SW480 (cell line): ENCODE measurements around the gene PWP2.
"Not testable (repeated sequence)": the region's sequence is repeated elsewhere in the genome, so short reads cannot be mapped to it uniquely, and the experiment has no call there.

ENCODE experiments used
- DNase-seq: peaks from one replicate; pipeline ENCODE4 v3.0.0-alpha.2; 2016; ENCODE audit warnings: low spot score

Gene PWP2

DNA sequence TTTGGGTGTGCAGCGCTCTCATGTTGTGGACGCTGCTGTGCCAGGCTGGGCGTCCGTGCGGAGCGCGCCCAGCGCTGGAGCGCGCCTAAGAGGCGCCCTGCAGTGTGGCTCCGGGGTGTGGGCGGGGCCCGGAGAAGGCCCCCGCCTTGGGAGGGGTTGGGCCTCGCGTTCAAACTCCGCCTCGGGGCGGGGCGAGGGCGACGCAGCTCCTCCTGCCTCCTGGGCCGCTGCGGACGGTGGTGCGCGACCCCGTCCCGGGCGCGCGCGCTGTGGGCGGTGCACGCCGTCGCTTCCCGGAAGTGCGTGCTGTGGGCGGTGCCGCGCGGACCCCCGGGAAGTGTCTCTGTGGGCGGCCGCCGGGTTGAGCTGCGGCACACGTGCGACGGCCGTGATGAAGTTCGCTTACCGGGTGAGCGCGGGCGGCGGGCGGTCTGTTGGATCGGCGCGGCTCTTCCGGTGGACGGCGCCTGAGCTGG is at the start of gene PWP2:
PWP2 (plus strand) TSS at position 374 of the 476 bp plus-strand sequence; CDS start at position 392, 18 bp downstream.
- not testable (repeated sequence) for DNase-seq

DNA sequence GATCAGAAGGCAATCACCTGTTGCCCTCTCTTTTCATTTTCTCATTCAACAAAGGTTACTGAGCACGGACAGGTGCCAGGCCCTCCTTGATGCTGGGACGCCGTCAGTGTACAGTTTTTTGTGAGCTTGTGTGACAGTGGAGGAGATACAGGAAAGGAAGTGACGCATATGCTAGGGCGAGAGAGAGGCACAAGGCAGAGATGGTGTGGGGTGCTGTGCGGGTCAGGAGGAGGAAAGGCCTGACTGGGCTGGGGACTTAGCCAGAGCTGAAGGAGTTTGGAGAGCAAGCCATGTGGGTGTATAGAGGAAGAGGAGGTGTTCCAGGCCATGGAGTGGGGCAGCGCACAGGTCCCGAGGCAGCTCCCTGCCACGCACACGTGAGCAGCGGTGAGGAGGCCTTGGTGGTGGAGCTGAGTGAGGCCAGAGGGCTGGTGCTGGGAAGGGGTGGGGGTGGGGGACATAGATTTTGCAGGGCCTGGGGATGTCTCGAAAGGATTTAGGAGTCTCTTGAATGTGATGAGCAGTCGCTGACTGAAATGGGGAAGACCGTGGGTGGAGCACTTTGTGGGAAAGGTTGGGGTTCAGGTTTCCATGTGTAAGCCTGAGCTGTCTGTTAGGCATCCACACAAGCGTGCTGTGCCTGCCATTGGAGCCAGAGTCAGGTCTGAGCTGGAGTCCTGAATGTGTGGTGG is 49.1 kb upstream of the PWP2 start:
- DNase-seq = no peak

DNA sequence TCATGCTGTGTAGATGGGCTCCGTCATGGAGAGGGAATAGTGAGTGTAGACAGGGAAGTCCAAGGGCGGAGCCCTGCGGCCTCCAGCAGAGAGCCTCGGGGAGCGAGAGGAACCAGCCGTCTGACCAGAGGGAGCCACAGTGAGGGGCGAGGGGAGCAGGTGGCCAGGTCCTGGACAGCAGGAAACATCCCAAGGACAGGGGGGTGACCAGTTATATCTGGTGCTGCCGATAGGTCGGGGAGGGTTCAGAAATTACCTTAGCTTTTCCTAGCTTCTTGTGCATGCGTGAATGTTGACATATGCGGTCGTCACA is 48.6 kb upstream of the PWP2 start:
- no peak for DNase-seq

DNA sequence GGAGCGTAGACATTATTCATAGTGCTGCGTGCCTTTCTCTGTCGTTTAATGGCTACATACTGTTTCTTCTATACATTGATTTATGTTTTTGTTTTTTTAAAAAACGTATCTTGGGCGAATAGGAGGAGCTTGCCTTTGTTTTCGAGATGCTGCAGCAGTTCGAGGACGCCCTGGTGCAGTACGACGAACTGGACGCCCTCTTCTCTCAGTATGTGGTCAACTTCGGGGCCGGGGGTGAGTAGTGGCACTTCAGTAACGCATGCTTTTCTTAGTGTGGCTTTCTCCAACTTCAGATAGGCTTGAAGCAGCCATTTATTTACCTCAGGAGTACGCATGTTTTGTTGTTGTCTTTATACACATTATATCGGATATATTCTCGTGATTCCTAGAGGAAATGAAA is 48.2 kb upstream of the PWP2 start:
- no peak for DNase-seq

DNA sequence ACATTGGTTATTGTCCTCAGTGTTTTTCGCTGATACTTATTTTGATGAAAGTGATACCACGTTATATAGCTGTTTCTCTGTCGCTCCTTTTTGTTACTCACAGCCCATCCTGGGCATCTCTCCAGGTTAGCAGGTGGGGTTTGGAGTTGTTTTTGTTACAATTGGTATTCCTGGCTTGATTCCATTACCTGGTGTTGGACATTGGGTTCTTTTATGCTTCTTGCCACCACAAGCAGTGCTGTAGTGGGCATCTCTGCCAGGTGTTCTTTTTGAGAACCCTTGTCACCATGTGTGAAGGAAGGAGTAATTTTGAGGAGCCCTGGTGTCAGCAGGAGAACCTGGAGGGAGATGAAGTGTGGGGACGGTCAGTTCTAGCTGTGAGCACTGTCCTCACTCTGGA is 47.5 kb upstream of the PWP2 start:
- no peak for DNase-seq

DNA sequence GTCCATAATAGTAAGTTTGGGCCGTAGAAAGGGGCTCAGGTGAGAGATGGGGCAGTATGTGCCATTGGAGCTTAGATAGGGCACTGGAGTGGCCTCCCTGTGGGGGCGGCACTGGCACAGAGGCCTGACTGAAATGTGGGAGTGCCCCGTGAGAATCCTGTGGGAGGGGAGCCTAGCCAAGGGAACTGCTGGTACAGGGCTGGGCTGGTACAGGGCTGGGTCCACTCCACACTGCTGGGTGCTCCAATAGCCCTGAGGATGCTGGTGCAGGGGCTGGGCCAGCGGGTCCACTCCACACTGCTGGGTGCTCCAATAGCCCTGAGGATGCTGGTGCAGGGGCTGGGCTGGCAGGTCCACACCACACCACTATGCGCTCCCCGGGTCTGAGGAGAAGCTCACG is 44.8 kb upstream of the PWP2 start:
- DNase-seq = no peak

DNA sequence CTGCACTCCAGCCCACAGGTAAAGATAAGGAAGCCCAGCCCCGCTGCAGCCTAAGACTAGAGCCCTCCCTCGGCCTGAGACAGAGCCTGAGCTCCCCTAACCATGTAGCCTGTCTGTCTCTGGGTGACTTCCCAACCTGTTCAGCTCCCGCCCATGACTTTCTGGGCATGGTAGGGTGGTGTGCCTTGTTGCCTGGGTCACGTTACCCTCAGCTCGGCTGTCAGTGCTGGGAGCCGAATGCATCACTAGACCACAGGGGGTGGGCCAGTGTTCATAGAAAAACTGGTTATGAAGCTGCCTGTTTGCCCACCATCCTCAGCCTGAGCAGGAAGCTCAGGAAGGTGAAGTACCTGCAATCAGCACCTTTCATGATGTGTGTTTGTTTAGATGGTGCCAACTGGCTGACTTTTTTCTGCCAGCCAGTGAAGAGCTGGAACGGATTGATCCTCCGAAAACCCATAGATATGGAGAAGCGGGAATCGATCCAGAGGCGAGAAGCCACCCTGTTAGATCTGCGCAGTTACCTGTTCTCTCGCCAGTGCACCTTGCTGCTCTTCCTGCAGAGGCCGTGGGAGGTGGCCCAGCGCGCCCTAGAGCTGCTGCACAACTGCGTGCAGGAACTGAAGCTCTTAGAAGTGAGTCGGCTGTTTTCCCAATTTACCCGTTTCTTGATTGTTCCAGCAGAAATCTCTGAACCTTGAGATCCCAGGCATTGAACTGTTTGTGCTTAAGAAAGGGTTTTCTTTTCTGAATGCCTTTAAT is 43.9 kb upstream of the PWP2 start:
- DNase-seq = no peak

DNA sequence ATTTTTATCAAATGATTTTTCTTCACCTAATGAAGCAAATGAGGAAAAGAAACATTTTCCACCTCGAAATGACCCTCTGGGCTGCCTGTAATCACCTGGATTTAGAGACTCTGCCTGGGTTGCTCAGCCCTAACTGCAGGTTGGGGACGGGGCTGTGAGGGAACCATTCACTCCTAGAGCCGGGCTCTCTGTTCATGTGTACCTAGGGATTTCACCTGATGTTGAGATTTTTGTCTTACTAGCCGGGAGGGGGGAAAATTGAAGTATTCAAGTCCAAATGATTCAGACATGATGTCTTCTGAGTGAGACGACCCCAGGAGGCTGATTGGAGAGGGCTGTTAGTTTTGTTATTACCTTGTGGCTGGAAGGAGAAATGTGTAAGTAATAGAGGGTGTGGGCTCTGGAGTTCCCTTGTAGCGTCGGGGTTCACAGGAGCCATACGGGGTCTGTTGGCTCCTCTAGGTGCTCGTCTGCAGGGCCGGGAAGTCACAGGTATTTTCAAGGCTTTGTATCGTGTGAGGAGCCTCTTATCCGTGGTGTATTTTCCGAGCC is 42.3 kb upstream of the PWP2 start:
- DNase-seq = no peak

DNA sequence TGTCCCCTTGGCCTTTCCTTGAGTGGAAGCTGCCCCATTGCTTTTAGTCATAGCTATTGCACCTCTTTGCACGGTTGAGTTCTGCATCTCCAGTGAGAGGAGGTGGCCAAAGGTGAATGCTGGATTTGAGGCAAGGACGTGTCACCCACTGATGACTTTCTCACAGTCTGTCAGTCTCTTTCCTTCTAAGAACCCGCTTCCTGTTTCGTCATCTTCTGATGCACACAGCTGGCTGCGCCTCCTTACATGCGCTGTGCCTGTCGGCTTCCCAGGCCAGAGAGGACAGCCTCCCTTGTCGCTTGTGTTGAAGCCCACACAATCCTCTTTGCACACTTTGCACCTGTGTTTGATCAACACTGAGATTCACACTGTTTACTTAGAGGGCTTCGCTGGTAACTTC is 41.8 kb upstream of the PWP2 start:
- no peak for DNase-seq

DNA sequence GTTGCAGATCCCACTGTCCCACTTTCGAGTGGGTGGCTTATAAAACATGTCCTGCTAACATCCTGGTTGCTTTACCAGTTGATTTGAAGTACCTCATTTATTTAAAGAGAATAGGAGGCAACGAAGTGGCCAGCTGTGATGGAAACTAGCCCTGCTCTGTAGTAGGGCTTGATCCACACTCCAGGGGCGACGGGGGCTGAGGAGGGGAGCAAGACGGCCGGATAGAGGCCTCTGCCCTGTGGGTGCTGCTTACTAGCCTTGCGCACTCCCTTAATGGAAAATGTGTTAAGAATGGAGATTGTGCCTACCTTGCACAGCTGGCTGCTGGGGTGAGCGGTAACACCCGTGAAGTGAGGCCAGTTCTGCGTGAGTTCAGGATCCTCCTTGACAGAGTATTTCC is 41.1 kb upstream of the PWP2 start:
- no peak for DNase-seq

DNA sequence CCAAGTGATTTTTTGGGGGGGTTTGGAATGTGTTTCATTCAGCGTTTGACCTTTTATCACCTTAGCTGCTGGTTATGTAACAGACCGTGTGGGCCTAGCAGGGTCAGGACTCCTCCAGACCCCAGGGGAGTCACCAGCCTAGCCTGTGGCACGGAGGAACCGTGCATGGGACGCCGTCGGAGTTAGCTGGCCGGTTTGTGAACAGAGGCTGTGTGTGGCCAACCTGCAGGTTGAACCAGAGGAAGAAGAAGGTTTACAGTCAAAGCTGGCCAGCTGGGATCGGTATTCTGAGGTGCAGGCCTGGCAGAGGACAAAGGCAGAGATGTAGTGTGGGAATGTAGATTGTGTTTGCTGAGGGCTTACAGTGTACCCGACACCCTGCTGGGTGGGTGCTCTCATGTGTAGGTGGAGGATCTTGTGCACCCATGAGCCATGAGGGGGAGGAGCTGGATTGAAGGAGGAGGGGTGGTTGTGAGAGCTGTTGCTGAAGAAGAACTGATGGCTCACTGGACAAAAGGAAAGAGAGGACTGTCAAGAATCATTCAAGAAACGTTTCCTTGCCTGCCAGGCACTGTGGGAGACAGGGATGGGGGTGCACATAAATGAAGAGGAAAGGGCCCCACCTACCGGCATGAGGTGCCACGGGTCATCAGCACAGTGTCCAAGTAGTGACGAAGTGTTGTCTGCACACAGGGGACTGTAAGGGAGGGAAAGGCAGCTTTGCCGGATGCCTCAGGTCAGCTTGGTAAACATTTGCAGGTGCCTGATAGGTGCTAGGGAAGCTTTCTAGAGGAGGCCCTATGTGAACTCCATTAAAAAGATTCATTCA is 40.0 kb upstream of the PWP2 start:
- DNase-seq = no peak

DNA sequence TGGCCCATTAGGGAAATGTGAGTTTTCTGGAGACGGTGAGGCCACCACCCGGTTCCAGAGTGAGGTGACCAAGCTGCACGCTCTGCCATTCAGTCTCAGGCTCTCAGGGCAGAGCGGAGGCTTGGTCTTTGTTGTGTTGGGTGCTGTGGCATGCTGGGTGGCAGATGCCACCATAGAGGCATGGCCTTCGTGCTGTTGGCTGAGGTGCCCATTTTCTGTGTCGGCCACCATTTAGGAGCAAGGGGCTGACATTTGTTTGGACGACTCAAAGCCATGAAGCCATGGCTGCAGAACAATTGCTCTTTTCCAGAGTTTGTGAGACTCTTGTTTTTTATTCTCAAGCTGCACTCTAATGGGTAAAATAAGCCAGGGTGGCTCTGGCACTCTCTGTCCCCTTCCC is 36.8 kb upstream of the PWP2 start:
- DNase-seq = no peak

DNA sequence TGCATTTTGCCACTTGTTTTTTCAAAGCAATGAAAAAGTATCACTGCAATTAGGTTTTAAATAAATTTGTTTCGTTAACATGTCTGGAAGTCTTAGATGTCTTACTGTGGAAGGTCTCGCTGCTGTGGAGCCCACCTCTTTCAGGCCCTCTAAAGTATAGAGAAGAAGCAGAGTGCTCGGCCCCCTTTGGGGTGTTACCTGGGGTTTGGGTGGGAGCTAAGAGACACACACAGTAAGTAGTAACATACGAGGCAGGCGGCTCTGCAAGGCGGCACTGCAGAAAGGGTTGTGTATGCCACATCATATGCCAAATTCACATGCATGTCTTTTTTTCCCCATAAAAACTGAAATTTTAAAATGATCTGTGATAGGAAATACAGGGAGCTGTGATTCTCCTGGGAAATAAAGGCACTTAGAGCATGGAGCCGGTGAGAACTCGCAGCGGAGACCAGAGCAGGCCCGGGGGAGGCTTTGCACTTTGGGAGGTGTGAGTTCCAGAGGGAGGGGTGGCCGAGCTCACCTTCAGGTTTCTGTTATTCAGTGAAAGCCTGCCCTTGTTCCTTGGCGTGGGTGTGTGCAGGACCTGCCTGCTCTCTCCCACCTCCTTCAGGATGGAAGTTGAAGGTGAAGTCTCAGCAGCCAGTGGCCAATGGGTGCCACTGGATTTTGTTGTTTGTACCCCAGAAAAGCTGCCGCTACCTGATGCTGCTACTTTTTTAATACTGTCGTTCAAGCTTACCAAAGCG is 35.7 kb upstream of the PWP2 start:
- no peak for DNase-seq

DNA sequence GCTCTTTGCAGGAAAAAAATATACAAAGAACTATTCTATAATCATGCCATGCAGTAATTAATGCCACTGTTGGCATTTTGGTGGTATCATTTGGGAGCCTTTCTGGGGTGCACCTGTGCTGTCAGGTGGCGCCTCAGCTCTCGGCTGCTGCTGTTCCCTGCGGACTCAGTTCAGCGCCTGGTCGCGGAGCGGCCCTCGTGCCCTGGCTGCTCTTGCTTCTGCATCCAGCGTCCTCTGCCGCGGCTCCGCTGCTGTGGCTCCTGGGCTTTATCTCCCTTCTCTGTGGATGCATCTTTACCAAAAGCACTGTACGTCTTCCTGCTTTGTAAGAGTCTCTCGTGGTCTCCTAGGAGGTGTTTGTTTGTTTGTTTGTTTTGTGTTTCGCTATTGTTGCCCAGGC is 35.1 kb upstream of the PWP2 start:
- DNase-seq = no peak

DNA sequence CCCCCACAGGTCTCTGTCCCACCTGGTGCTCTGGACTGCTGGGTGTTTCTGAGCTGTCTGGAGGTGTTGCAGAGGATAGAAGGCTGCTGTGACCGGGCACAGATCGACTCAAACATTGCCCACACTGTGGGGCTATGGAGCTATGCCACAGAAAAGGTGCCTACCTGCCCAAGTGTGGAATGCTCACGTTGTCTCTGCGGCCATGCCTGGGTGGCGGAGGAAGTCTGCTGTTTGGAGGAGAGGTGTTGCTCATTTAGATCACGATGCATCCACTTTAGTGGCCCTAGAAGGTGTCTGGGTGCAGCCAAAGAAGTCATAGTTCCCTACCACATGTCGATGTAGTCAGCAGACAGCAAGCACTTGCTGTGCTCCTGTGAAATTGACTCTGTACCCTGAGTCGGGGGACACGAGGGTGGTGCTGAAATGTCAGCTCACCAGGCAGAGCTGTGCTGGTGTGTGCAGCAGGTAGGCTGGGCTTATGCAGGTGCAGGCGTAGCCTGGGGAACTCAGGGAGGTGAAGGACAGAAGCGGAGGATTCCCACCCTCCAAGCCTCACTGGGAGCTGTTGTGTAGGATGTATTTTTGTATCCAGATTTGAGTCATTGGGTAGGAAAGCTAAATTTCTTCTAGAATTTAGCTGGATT is 32.8 kb upstream of the PWP2 start:
- no peak for DNase-seq

DNA sequence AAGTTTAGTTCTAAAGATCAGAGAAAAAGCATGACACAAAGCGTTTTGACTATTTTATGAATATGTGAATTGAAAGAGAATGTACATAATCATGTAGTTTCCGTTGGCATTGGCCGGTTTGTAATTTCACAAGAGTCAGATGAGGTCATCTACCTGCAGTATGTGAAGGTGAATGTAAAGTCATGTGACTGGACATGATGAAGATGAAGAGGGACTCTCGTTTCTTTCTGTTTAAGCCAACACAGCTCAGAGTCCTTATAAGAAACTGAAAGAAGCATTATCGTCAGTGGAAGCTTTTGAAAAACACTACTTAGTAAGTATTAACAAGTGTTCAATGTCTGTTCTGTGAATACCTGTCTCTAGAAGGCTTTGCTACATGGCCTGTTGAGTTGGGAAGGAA is 30.9 kb upstream of the PWP2 start:
- DNase-seq = no peak

DNA sequence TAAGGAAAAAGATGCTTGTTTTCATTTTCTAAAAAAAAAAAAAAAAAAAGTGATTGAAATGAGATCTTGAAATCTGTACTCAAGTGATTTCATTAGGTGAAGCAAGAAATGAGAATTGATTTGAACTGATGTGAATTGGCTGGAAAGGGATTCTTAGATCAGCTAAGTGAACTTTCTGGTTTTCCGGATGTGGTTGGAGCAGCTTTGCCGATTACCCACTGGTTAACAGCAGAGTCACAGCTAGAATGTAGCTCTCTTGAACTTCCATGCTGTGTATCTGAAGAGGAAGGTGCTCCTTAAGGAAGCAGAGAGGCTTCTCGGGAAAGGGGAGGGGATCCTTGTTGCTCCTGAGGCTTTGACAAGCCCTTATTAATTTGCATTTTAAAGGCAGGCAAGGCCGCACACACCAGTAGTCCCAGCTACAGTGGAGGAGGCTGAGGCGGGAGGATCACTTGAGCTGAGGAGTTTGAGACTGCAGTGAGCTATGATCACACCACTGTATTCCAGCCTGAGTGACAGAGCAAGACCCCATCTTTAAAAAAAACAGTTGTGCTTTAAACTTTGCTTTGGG is 28.7 kb upstream of the PWP2 start:
- DNase-seq = no peak

DNA sequence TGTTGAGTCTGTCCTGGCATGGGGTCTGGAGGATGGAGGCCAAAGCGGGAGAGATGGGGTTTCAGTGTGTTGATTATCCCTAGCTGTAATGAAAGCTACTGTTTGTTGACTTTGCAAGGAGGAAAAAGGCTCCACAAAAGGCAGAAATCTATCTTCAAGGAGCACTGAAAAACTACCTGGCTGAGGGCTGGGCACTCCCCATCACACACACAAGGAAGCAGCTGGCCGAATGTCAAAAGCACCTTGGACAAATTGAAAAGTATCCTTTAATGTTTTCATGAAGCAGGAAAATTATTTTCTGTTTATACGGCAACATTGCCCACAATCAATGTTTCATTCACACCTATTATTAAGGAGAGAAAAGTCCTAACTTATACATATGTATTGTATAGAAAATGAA is 27.8 kb upstream of the PWP2 start:
- DNase-seq = no peak

DNA sequence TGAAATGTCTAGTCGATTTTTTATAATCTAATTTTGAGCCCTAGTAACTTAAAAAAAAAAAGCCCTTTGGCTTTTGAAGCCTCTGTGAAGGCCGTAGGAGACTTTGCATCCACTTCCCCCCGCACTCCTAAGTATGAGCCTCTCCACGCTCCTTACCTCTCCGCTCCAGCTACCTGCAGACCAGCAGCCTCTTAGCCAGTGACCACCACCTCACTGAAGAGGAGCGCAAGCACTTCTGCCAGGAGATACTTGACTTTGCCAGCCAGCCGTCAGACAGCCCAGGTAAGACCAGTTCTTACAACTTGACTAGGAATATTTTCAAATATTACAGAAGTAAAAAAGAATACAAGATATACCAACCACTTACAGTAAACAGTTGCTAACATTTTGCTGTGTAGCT is 27.4 kb upstream of the PWP2 start:
- DNase-seq = no peak

DNA sequence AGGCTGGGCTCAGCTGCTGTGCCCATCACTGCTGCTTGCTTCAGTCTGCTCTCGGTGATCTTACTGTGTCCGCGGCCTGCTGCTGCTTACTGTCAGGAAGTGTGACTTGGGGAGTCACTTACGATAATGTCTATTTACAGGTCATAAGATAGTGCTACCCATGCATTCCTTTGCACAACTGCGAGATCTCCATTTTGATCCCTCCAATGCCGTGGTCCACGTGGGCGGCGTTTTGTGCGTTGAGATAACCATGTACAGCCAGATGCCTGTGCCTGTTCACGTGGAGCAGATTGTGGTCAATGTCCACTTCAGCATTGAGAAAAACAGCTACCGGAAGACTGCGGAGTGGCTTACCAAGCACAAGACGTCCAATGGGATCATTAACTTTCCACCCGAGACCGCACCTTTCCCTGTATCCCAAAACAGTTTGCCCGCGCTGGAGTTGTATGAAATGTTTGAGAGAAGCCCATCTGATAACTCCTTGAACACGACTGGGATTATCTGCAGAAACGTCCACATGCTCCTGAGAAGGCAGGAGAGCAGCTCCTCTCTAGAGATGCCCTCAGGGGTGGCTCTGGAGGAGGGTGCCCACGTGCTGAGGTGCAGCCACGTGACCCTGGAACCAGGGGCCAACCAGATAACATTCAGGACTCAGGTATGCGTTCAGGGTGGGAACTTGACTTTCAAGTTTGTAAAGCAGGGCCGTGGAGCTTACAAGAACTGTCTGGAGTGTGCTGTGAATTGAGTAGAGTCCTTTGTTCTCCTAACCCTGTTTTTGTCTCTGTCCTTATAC is 24.4 kb upstream of the PWP2 start:
- no peak for DNase-seq
